ENCODE data around the gene OSGIN1.

Gene OSGIN1

DNA sequence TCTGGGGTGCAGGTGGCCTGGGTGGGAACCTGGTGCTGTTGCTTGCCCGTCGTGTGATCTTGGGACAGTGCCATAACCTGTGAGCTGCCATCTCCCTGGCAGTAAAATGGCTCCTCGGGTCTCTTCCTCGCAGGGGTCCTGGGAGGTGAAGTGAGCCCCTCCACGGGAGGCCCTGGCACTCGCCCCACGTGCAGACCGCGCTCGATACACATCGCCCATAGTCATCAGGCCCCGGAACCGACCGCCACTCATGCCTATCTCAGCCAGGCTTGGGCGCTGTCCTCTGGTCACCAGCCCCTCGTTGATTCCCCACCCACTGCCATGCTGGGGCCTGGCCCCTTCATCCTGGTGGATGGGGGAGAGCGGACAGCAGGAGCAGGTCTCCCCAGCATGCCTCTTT, 21.5 kb upstream of the OSGIN1 start:
- DNase-seq (ENCODE audit: low spot score in 2 of 2) (no peak), ATAC-seq (replicated peaks; ENCODE audit: extremely low read depth, poor library complexity, severe bottlenecking) (no peak)
- Mint-ChIP-seq H3K27me3 (peaks cover 17% of the 10 kb centered on the region), H3K4me3 (no peak overlapping the region), H3K27ac (ENCODE audit: low read depth) (no peak overlapping the region), H3K36me3 (ENCODE audit: insufficient read depth) (peaks cover 1% of the 10 kb centered on the region), H3K4me1 (peaks cover 2% of the 10 kb centered on the region), H3K9me3 (no peaks in the 10 kb centered on the region)

- ATAC-seq (replicated peaks; ENCODE audit: extremely low read depth, poor library complexity, severe bottlenecking), result no peak
- Mint-ChIP-seq H3K27ac (ENCODE audit: low read depth) (no peak overlapping the region), H3K36me3 (ENCODE audit: insufficient read depth) (peaks cover 3% of the 10 kb centered on the region), H3K9me3 (no peaks in the 10 kb centered on the region), H3K27me3 (peaks cover 25% of the 10 kb centered on the region), H3K4me3 (no peak overlapping the region), H3K4me1 (no peaks in the 10 kb centered on the region)
- DNase-seq (ENCODE audit: low spot score in 2 of 2), result no peak
Observed at GRCh38 chr16:83932304-83932703, 20.7 kb upstream of the OSGIN1 start.

DNA sequence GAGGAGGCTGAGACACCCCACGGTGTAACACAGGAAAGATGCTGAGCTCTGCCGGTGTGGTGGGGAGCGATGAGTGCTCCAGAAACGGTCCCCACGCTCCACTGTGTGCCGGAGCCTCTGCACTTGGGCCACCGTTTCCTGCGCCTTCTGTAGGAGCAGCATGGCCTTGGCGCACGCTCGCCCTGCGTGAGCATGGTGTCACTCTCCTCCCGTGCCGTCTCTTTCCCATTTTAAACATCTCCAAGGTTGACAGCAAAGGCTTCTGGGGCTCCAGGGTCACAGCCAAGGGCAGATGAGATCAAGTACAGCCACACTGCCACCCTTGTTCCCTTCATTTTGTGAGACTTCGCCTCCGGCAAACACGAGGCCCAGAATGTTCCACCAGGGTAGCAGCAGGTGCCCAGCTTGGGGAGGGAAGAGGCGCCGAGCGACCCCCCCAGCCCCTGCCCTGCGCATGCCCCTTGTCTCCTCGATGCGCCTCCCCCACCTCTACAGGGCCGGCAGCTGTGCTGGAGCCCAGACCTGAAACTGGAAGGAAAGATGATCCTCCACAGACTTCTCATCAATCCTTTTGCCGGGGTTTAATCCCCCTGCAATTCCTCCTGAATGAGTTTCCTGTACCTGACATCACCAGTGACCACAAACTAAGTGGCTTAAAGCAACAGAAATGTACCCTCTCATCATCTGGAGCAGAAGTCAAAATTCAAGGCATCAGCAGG, 19.9 kb upstream of the OSGIN1 start:
- Mint-ChIP-seq H3K4me3 (no peak overlapping the region), H3K9me3 (no peaks in the 10 kb centered on the region), H3K27me3 (peaks cover 25% of the 10 kb centered on the region), H3K4me1 (no peaks in the 10 kb centered on the region), H3K36me3 (ENCODE audit: insufficient read depth) (peaks cover 4% of the 10 kb centered on the region), H3K27ac (ENCODE audit: low read depth) (no peak overlapping the region)
- ATAC-seq (replicated peaks; ENCODE audit: extremely low read depth, poor library complexity, severe bottlenecking) (no peak), DNase-seq (ENCODE audit: low spot score in 2 of 2) (no peak)

DNA sequence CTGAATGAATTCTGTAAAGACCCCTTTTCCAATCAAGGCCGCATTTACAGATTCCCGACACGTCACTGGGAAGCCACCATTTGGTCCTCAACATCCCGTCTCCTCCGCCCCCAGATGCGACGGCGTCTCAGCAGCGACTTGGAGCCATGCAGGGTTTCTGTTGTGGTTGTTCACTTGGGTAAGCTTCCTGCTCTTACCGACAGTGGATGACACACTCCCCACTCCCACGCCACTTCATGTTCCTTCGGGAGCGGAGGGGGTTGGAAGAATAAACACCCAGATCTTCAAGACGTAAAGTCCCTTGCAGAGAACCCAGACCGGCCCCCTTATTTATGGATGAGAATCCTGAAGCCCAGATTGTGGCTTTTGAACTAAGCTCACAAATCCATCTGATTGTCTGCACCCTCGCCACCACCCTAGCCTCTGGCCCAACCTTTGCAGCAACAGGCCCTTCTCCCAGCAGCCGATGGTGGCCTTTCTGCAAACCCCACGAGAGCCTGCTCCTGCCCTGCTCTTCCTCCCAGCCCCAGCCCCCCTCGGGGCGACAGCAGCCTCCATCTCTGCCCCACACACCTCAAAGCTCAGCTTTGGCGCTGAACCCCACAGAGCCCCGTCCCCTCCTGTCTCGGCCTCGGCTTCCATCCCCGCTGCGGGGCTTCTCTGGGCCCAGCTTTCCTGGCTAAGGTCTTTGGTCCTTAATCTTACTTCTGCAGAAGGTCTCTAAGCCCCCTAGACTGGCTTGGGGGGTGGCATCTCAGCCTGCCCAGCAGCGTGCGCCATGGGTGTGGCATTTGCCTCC, 19.0 kb upstream of the OSGIN1 start:
- H3K9me3 Mint-ChIP-seq, result no peaks in the 10 kb centered on the region
- H3K27me3 Mint-ChIP-seq, result peaks cover 25% of the 10 kb centered on the region
- H3K36me3 Mint-ChIP-seq (ENCODE audit: insufficient read depth), result peaks cover 4% of the 10 kb centered on the region
- H3K4me3 Mint-ChIP-seq, result no peak overlapping the region
- H3K4me1 Mint-ChIP-seq, result no peaks in the 10 kb centered on the region
- no peak for DNase-seq (ENCODE audit: low spot score in 2 of 2)
- H3K27ac Mint-ChIP-seq (ENCODE audit: low read depth), result no peak overlapping the region
- ATAC-seq (replicated peaks; ENCODE audit: extremely low read depth, poor library complexity, severe bottlenecking), result no peak

DNA sequence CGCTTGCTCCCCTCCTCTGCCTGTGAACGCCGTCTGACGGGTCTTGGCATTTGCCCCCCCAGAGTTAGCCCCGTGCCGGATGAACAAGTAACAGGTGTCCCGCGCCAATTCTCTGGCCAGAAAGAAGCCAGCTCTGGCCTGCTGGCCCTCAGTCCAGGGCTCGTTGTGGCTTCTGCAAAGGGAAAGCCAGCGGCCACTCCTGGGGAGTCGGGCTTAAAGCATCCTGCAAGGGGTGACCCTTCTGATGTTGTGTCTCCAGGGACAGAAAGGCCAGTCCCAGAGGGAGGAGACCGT, 18.4 kb upstream of the OSGIN1 start:
- H3K4me3 Mint-ChIP-seq, result no peak overlapping the region
- no peak overlapping the region for H3K27ac Mint-ChIP-seq (ENCODE audit: low read depth)
- H3K9me3 Mint-ChIP-seq, result no peaks in the 10 kb centered on the region
- peaks cover 4% of the 10 kb centered on the region for H3K36me3 Mint-ChIP-seq (ENCODE audit: insufficient read depth)
- DNase-seq (ENCODE audit: low spot score in 2 of 2) (no peak), ATAC-seq (replicated peaks; ENCODE audit: extremely low read depth, poor library complexity, severe bottlenecking) (no peak)
- peaks cover 25% of the 10 kb centered on the region for H3K27me3 Mint-ChIP-seq
- no peaks in the 10 kb centered on the region for H3K4me1 Mint-ChIP-seq

DNA sequence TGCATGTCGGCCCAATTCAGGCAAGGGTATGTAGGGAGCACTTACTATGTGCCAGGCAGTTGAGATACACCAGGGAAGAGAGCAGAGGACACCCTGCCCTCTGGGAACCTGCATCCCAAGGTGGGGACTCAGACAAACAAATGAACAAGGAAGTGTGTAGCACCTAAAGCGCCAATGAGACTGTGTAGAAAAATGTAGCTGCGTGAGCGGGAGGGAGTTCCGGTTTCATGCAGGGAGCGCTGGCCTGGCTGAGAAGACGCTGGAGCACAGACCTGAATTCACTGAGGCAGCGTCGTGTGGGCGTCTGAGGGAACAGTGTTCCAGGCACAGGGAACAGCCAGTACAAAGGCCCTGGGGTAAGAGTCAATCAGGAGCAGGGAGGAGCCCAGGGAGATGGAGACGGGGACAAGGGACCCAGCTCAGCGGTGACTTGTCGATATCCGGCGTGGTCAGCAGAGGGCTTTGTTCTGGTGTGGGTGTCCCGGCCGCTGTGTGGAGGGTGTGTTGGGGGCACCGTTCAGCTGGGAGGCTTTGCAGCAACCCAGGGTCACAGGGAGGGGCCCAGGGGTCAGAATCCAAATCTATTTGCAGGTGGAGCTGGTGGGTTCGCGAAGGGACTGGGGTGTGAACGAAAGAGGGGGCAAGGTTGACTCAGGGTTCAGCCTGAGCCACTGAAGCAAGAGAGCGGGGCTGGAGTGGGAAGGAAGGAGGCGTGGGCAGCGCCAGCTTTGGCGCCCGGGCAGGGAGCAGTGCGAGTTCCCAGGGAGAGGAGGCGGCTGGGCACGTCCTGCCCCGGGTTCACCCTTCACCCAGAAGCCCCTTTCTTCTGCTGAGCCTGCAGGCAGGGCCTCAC, 17.8 kb upstream of the OSGIN1 start:
- DNase-seq (ENCODE audit: low spot score in 2 of 2), result no peak
- Mint-ChIP-seq H3K9me3 (no peaks in the 10 kb centered on the region), H3K27ac (ENCODE audit: low read depth) (no peak overlapping the region), H3K4me3 (no peak overlapping the region), H3K36me3 (ENCODE audit: insufficient read depth) (peaks cover 4% of the 10 kb centered on the region), H3K4me1 (no peaks in the 10 kb centered on the region), H3K27me3 (peaks cover 25% of the 10 kb centered on the region)
- ATAC-seq (replicated peaks; ENCODE audit: extremely low read depth, poor library complexity, severe bottlenecking), result no peak

DNA sequence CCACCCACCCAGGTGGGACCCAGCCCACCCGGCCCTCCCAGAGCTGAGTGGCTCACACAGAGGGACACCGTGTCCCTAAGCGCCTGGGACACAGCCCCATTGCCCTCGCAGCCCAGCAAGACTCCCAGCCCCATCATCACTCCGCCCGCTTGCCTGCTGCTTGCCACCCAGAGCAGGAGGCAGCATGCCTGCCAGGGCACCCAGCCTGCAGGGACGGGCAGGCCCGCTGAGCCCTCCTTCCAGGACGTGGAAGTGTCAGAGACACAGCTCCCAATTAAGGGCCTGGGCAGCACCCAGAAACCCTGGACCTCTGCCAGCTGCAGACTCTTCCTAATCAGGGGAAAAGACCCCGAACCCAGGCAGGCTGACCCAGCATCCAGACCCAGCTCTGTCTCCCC, 17.2 kb upstream of the OSGIN1 start:
- ATAC-seq (replicated peaks; ENCODE audit: extremely low read depth, poor library complexity, severe bottlenecking) (no peak), DNase-seq (ENCODE audit: low spot score in 2 of 2) (no peak)
- H3K27ac Mint-ChIP-seq (ENCODE audit: low read depth), result no peak overlapping the region
- H3K27me3 Mint-ChIP-seq, result peaks cover 25% of the 10 kb centered on the region
- no peaks in the 10 kb centered on the region for H3K9me3 Mint-ChIP-seq
- H3K4me3 Mint-ChIP-seq, result no peak overlapping the region
- peaks cover 4% of the 10 kb centered on the region for H3K36me3 Mint-ChIP-seq (ENCODE audit: insufficient read depth)
- no peaks in the 10 kb centered on the region for H3K4me1 Mint-ChIP-seq

GRCh38 chr16:83936581-83937165, 16.4 kb upstream of the OSGIN1 start:
- H3K27me3 Mint-ChIP-seq, result peaks cover 25% of the 10 kb centered on the region
- no peak for ATAC-seq (replicated peaks; ENCODE audit: extremely low read depth, poor library complexity, severe bottlenecking)
- no peak overlapping the region for H3K27ac Mint-ChIP-seq (ENCODE audit: low read depth)
- H3K36me3 Mint-ChIP-seq (ENCODE audit: insufficient read depth), result peaks cover 4% of the 10 kb centered on the region
- DNase-seq (ENCODE audit: low spot score in 2 of 2), result no peak
- H3K9me3 Mint-ChIP-seq, result no peaks in the 10 kb centered on the region
- H3K4me3 Mint-ChIP-seq, result no peak overlapping the region
- H3K4me1 Mint-ChIP-seq, result no peaks in the 10 kb centered on the region

DNA sequence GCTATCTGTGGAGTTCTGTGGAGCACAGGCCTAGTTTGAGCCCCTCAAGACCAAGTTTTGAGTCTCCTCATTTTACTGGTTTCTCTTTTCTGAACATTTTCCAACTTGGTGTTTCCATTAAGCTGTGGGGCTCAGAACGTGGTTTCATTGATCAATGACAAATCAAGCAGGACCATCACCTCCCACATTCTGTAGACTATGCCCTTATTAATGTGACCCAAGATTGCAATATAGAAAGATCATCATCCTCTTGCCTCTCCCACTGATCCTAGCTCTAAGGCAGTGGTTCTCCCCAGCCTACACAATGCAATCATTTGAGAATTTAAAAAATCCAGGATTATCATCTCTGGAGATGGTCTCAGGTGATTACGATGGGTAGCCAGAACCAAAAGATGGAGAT, 15.8 kb upstream of the OSGIN1 start:
- no peak for DNase-seq (ENCODE audit: low spot score in 2 of 2)

GRCh38 chr16:83937922-83938885, 14.8 kb upstream of the OSGIN1 start:
- Mint-ChIP-seq H3K27me3 (peaks cover 25% of the 10 kb centered on the region), H3K4me3 (no peak overlapping the region), H3K4me1 (no peaks in the 10 kb centered on the region), H3K27ac (ENCODE audit: low read depth) (no peak overlapping the region), H3K9me3 (no peaks in the 10 kb centered on the region), H3K36me3 (ENCODE audit: insufficient read depth) (peaks cover 4% of the 10 kb centered on the region)
- ATAC-seq (replicated peaks; ENCODE audit: extremely low read depth, poor library complexity, severe bottlenecking), result no peak
- no peak for DNase-seq (ENCODE audit: low spot score in 2 of 2)

More for the DNA sequence above, 15.8 kb upstream of the OSGIN1 start:
- Mint-ChIP-seq H3K27ac (ENCODE audit: low read depth) (no peak overlapping the region), H3K36me3 (ENCODE audit: insufficient read depth) (peaks cover 4% of the 10 kb centered on the region), H3K4me3 (no peak overlapping the region), H3K4me1 (no peaks in the 10 kb centered on the region), H3K27me3 (peaks cover 25% of the 10 kb centered on the region), H3K9me3 (no peaks in the 10 kb centered on the region)
- no peak for ATAC-seq (replicated peaks; ENCODE audit: extremely low read depth, poor library complexity, severe bottlenecking)

GRCh38 chr16:83939266-83939855, 13.7 kb upstream of the OSGIN1 start:
- DNase-seq (ENCODE audit: low spot score in 2 of 2) (no peak), ATAC-seq (replicated peaks; ENCODE audit: extremely low read depth, poor library complexity, severe bottlenecking) (no peak)
- Mint-ChIP-seq H3K9me3 (no peaks in the 10 kb centered on the region), H3K4me3 (no peak overlapping the region), H3K27me3 (peaks cover 22% of the 10 kb centered on the region), H3K36me3 (ENCODE audit: insufficient read depth) (peaks cover 4% of the 10 kb centered on the region), H3K4me1 (no peaks in the 10 kb centered on the region), H3K27ac (ENCODE audit: low read depth) (no peak overlapping the region)

Data from central memory CD8-positive, alpha-beta T cell (primary cell).